Measurements from ENCODE around the gene INPP5D. TPM values are rescaled to one million over a fixed set of nuclear protein-coding genes. Genes with fewer than 3 reads are reported as not detected.

Gene INPP5D
- total RNA-seq, 1 experiment from 2014 or later: 2.0 TPM

Small RNA genes within 50 kb of the gene (small RNA-seq; reads per million reads assigned to genes)
- gene RN7SL32P: not detected

Other genes starting within 250 kb of the INPP5D start
- 0.61 and 0.84 TPM in 2 replicates for gene SNORC, start 190.1 kb upstream of the INPP5D start, total RNA-seq (2014; rRNA removed; shearing (Covaris generic))
- gene NGEF, start 47.1 kb upstream of the INPP5D start, total RNA-seq (2014; rRNA removed; shearing (Covaris generic)): 0.30 and 2.7 TPM in 2 replicates
- 0.24 and 0.37 TPM in 2 replicates for gene NEU2, start 27.7 kb upstream of the INPP5D start, total RNA-seq (2014; rRNA removed; shearing (Covaris generic))
- 53.0 and 59.4 TPM in 2 replicates for gene ATG16L1, start 191.3 kb downstream of the INPP5D start, total RNA-seq (2014; rRNA removed; shearing (Covaris generic))
- gene SAG, start 247.5 kb downstream of the INPP5D start, total RNA-seq (2014; rRNA removed; shearing (Covaris generic)): not detected in 2 replicates